ENCODE results near the gene MRC2.

DNA sequence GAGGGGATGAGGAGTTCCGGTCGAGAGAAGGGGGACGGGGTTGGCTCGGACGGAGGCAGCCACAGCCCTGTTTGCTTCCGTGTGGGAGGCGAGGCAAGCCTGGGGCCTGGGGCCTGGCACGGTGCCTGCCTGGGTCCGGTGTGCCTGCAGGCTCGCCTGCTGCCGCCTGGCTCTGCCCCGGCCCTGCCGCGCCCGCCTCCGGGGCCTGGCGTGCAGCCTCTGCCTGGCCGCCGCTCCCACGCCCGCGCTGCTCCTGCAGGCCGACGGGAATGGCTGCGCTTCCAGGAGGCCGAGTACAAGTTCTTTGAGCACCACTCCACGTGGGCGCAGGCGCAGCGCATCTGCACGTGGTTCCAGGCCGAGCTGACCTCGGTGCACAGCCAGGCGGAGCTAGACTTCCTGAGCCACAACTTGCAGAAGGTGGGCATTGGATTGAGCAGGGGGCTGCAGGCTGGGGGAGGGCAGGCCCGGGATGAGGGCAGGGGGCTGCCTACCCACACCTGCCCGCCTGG, 53.1 kb downstream of the MRC2 start:
- no peak for TF ChIP-seq POLR2A (IDR thresholded peaks at IDR 0.05; ENCODE audit: low read depth, low read length)
- TF ChIP-seq SPI1 (IDR thresholded peaks at IDR 0.05; ENCODE audit: low read depth, low read length): no peak
- no peak for TF ChIP-seq TAF1 (IDR thresholded peaks at IDR 0.05; ENCODE audit: low read depth, low read length)
- no peak for TF ChIP-seq POLR2AphosphoS5 (IDR thresholded peaks at IDR 0.05; ENCODE audit: low read depth, low read length)
- TF ChIP-seq POU2F2 (IDR thresholded peaks at IDR 0.05; ENCODE audit: low read depth, low read length): no peak
- no peak for TF ChIP-seq PAX5 (IDR thresholded peaks at IDR 0.05; ENCODE audit: insufficient read depth, low read length, severe bottlenecking)

Measured in GM12891 (cell line).